A172 (cell line): Measurements from ENCODE around the gene PRICKLE2. TPM values are rescaled to one million over a fixed set of nuclear protein-coding genes. Genes with fewer than 3 reads are reported as not detected.

ENCODE experiments used
- DNase-seq: peaks from one replicate; pipeline ENCODE4 v3.0.0-alpha.2; 2015; ENCODE audit warnings: low spot score
- total RNA-seq: library from RNA; depleted of rRNA; stranded (reverse); fragments of >200 nt; shearing (Covaris generic); gene quantifications from 2 replicates; pipeline ENCODE4 v1.2.3, GENCODE V29; 2014; rRNA removed

The PRICKLE2 gene
- 6.9 and 8.8 TPM in 2 replicates for total RNA-seq

GRCh38 chr3:64224826-64225610, at the start of gene PRICKLE2:
PRICKLE2 (minus strand) TSS chr3:64225466; CDS start chr3:64198927, 26,539 bp downstream.
- peak; percentile 48 for DNase-seq

DNA sequence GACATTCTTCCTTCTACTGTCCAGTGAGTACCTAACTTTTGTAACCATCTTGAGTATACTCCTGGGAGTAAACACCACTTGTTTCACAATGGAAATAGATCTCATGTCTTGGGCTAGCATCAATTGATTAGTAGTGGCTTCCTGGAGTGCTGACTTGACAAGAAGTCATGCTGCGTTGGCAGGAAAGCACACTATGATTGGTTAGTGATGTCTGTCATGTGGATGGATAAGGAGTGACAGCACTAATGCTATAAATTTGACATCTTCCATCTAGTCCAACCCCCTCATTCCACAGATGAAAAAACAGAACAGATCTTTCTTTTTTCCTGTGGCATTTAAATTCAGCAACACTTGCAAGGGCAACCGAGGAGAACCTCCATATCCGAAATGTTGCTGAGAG, 47.6 kb upstream of the PRICKLE2 start:
- DNase-seq, result no peak

DNA sequence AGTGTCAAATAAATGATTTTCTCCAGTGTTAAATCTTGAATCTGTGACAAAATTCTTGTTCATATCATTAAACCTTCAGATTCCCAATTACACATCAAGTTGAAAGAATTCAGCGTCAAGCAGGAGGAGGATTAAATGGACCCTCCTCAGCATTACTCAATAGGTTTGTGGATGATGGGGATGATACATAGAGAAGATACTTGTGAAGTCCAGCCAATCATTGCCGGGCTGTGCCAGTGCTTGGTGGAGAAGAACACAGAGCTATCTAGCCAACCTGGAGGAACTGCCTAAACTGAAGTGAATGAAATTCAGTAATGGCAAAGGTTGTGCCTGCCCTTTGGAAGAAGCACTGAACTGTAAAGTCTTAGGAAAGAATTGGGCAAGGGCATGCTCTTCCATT, 47.0 kb upstream of the PRICKLE2 start:
- no peak for DNase-seq

- DNase-seq, result no peak
These were observed 46.4 kb upstream of the PRICKLE2 start for GRCh38 chr3:64271631-64272030.

DNA sequence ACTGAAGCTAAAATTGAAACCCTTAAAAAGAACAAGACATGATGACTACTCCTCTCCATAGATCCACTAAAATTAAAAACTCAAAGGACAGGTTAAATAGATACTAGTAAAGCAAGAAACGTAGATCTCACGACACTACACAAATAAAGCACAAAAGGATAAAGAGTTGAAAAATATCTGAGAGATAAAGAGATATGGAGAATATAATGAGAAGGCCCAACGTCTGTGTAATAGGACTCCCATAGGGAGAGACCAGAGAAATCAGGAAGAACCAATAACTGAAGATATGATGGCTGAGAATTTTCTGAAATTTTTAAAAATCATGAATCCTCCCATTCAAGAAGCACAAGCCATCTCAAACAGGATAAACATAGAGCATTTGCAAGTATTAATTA, 45.6 kb upstream of the PRICKLE2 start:
- no peak for DNase-seq

DNA sequence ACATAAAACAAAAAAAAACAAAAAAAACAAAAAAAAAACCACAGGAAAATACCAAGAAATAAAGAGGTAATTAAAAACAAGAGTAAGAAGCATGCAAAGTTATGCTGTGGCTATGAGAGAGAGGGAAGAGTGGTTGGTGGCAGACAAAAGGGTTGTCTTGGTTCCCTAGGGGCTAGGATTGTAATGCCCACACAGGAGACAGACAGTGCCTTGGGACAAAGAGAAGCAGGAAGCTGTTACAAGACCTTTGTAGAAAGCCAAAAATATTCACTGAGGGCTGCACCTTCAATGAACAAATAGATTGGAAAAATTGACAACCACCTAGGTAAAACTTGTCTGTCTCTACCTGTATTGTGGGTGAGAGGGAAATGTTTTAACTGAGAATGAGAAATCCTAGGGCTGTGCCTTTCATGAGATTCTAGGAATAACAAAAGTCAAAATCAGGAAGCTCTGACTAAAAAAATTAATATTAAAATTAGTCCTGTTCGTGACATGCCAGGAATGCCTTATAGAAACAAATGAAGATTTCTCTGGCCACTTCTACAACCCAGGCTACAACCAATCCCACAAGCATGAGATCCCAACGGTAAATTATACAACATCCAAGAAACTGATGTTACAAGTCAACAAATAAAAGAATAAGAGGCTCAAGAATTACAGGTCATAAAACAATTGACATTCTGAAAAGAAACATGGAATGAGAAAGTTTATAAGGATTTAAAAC, 45.0 kb upstream of the PRICKLE2 start:
- no peak for DNase-seq

- no peak for DNase-seq
These were observed 43.7 kb upstream of the PRICKLE2 start for GRCh38 chr3:64268926-64269325.

DNA sequence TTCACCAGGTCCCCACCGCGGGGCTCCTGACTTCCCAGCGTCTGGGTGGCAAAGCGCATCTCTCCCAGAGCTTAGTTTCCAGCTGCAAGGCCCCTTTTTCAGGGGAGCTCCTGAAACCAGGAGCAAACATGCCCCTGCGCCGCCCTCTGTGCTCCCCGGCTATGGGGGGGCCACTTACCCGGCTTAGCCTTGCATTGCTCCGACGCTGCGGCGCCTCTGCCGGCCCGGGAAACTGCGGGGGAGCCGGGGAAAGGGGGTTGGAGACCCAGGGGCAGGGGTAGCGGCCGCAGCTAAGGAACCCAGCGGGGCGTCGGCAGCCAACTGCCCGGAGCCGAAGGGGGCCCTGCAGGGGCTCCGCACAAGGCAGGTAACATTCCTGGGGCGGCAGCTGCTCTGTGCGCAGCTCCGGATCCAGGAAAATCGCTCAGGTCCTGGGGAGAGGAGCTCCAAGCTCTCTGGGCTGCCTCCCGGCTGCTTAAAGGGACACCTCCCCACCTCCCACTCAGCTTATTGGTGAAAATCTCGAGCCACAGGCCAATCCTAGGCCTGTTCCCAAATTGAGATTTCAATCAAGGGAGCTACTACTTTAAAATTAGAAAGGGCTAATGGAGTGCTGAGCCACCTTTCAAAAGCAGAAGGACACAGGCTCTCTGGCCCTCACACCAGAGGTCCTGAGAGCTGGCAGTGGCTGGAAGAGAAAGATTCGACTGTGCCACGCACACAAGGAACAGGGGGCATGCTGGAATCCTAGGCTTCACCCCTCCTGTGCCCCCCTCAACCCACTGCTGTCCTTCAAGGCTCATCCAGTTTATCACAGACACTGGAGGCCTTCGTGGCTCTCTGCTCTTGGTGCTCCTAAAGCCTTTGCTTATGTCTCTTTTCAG, 42.7 kb upstream of the PRICKLE2 start:
- peak; percentile 41 for DNase-seq

GRCh38 chr3:64266983-64267382, 41.7 kb upstream of the PRICKLE2 start:
- no peak for DNase-seq

DNA sequence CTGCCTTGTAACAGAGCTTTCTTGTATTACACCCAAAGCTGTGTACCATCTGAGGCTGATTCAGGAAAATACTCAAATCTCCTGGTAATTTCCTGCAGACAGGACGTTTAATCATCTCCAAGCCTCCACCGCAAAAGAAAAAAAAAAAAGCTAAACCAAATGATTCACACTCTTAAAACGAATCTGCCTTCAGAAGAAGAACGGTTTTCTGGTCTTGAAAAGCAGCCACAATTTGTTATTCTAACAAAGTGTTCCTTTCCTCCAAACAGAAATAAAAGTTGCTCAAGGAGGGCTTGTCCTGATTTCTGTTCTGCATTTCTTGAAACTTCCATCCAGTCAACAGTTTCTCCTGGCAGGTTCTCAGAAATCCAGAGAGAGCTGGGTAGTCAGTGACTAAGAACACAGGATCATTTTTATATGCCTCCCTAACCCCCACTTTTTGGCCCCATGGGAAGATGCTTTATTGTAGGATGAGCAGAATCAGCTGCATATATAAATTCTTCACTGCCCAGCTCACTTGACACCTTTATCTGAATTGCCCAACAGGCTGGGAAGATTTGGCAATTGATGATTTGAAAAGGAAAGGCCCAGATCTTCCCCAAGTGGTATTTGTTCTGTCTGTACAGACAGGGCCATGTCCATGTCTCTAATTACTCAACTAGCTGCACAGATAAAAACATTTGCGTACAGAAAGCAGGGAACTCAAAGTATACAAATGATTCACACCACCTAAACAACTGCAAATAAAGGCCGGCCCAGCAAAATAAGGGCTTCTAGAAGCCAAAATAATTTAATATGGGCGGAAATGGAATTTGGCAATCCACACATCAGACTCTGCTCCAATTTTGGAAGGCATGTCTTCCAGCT, 41.0 kb upstream of the PRICKLE2 start:
- DNase-seq, result peak; percentile 82

DNA sequence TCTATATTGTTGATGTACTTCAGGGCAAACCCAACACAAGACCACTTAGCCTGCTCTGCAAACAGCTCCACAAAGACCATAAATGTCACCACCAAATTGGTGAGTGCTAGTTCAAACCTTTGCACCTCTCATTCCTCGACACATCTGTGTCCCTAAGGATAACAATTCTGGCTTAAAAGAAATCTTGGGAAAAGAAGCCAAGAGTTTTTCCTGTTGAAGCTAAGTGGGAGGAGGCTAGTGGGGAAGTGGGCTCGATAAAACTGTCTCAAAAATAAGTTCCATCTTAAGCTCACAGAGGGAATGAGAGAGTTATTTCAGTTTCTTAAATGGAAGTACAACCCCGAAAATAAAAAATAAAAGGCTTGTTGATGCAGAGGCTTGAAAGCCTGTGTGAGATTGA, 40.4 kb upstream of the PRICKLE2 start:
- DNase-seq, result no peak

DNA sequence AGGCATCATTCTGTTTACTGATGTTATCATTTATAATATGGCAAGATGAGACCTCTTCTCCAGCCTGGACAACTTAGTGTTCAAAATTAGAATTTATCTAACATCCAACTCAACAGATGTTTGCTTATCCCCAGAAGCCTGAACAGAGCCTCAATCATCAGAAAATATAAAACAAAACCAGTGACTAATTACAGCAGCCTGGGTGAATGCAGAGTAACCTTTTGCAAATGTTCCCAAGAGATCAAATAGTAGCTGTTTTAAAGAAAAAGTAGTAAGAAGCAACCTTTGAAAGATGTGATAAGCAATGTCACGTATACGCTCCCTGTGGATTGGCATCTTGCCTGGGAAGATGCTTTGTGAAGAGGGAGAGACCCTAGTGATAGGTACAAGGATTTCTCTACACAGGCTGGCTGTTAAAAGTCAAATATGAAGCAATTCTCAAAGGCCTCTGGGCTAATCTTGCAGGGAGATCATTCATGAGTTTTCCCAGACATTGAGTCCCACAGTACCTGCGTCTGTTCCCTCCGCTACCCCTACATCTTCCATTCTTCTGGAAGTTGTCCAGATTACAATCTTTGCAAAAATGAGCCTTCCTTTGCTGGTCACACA, 39.3 kb upstream of the PRICKLE2 start:
- DNase-seq, result peak; percentile 18

GRCh38 chr3:64262574-64263114, 37.4 kb upstream of the PRICKLE2 start:
- no peak for DNase-seq

GRCh38 chr3:64260431-64260830, 35.2 kb upstream of the PRICKLE2 start:
- DNase-seq, result no peak

GRCh38 chr3:64259636-64260035, 34.4 kb upstream of the PRICKLE2 start:
- DNase-seq, result no peak

DNA sequence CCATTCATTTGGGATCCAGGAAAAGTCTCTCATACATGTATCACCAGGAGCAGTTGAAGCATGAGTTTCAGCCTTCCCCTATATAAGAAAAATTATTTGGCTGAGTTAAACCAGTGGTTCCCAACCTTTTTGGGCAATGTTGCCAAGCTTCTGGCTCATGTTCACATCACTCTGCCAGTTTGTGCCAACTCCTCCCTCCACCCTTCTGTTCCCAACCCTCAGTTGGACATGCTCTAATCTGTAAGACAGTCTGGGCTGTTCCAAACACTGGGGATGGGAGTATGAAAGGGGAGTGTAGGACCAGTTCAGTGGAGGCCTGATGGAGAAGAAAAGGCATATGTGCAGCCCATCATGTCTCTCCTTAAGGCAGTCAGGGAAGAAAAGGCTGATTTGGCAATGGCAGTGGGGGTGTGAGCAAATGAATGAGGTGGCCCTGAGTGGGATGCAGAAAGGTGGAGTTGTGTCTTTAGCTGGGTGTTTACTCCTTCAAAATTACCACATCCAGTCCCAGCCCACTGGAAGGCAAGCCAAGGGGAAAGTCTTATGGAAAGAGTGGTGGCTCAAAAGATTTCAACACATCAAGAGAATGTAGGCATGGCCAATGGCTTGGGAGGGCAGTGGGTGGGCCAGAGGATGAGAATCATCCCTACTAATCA, 32.0 kb upstream of the PRICKLE2 start:
- DNase-seq, result no peak

DNA sequence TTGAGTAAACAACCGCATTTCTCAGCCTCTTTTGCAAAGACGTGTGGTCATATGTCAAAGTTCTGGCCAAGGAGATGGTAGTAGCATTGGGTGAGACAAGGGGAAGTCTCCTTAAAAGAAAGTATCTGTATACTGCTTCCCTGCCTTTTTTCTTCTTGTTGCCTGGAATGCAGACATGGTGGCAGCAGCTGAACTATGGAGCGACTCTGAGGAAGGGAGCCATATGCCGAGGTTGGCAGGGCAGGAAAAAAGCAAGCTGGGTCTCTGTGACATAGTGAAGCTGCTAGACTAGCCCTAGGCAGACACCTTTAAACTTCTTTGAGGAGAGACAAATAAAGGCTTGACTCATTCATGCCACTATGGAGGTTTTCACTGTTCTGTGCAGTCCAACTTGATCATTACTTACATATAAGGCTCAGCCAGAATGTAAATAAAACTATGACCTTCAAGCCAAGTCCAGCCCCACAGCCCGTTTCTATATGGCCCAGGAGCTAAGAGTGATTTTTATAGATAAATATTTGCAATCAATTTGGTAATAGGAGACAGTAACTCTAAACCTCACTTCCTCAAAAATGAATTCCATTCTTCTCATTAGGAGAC, 30.6 kb upstream of the PRICKLE2 start:
- no peak for DNase-seq

DNA sequence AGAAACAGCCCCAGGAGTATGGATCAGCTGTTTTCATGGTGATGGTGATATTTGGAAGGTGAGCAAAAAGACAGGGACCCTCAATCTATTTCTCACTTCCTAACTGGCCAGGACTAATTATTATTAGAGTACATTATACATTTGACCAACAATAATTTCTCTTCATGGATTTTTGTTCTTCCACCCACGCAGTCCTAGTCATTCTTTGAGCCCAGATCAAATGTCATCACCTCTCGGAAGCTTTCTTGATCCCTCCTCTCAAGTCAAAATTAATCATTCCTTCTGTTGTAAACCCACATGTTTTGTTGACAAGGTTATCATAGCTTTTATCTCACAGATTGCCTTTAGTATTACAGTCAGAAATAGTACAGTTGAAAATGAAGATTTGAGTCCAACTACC, 29.2 kb upstream of the PRICKLE2 start:
- no peak for DNase-seq

- no peak for DNase-seq
These were observed 28.4 kb upstream of the PRICKLE2 start for GRCh38 chr3:64253689-64254088.

GRCh38 chr3:64251019-64251418, 25.8 kb upstream of the PRICKLE2 start:
- DNase-seq, result no peak
